Measurements from ENCODE around the gene MYT1.
"Not testable (repeated sequence)": the region's sequence is repeated elsewhere in the genome, so short reads cannot be mapped to it uniquely, and the experiment has no call there.

Gene MYT1

DNA sequence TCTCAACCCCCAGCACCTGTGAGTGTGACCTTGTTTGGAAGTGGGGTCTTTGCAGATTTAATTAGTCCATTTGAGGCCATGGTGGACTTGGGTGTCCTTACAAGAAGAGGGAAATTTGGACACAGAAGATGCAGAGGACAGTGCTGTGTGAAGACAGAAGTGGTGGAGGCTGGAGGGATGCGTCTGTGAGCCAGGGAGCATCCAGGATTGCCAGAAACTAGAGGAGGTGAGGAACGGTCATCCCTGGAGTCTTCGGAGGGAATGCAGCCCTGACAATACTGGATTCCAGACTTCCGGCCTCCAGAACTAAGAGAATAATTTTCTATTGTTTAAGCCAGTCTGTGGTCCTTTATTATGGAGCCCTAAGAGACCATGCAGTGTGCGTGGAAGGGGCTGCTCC is 34.0 kb upstream of the MYT1 start:
- no peak overlapping the region for H3K27ac ChIP-seq (ENCODE audit: low read depth, low read length)
- H3K9ac ChIP-seq (ENCODE audit: low read length), result no peak overlapping the region
- H3K4me3 ChIP-seq (ENCODE audit: low read length), result no peak overlapping the region
- no peaks in the 10 kb centered on the region for H3K4me1 ChIP-seq (ENCODE audit: control insufficient read depth, insufficient read depth, low read length)
- H3K27me3 ChIP-seq (ENCODE audit: control insufficient read depth, insufficient read depth, low read length), result no peaks in the 10 kb centered on the region
- H3K36me3 ChIP-seq (ENCODE audit: control insufficient read depth, insufficient read depth, low read length), result no peaks in the 10 kb centered on the region

DNA sequence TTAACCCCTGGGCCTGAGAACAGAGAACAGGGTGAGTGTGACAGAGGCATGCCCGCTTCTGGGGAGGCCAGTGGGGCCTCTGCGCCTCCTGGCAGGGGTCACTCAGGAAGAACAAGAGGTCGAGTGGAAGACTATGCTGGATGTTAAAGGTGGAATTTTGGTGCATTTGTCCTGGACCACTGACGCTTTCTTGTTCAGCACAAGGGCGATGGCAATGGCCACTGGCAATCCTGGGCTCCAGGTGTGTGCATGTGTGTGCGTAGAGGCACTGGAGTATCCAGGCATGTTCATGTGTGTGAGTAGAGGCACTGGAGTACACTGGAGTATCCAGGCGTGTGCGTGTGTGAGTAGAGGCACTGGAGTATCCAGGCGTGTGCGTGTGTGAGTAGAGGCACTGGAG is 33.4 kb upstream of the MYT1 start:
- Histone ChIP-seq H3K4me3 (ENCODE audit: low read length) (no peak overlapping the region), H3K9ac (ENCODE audit: low read length) (no peak overlapping the region), H3K27me3 (ENCODE audit: control insufficient read depth, insufficient read depth, low read length) (no peaks in the 10 kb centered on the region), H3K27ac (ENCODE audit: low read depth, low read length) (no peak overlapping the region), H3K36me3 (ENCODE audit: control insufficient read depth, insufficient read depth, low read length) (no peaks in the 10 kb centered on the region), H3K4me1 (ENCODE audit: control insufficient read depth, insufficient read depth, low read length) (no peaks in the 10 kb centered on the region)

DNA sequence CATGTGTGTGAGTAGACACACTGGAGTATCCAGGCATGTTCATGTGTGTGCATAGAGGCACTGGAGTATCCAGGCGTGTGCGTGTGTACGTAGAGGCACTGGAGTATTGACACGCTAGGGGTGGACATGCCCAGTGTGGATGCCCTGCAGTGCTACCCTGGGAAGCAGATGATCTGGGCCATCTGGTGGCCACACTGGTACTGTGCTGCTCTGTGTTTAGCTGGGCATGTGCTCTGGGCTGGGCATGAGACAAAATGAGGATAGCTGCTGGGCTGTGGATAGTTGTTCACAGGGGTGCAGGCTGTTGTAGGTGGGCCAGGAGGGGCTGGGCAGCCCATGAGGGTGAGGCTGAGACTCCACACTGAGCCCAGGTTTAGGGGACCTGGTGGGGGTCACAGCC is 32.8 kb upstream of the MYT1 start:
- Histone ChIP-seq H3K9ac (ENCODE audit: low read length) (no peak overlapping the region), H3K36me3 (ENCODE audit: control insufficient read depth, insufficient read depth, low read length) (no peaks in the 10 kb centered on the region), H3K27ac (ENCODE audit: low read depth, low read length) (no peak overlapping the region), H3K27me3 (ENCODE audit: control insufficient read depth, insufficient read depth, low read length) (no peaks in the 10 kb centered on the region), H3K4me3 (ENCODE audit: low read length) (no peak overlapping the region), H3K4me1 (ENCODE audit: control insufficient read depth, insufficient read depth, low read length) (no peaks in the 10 kb centered on the region)

DNA sequence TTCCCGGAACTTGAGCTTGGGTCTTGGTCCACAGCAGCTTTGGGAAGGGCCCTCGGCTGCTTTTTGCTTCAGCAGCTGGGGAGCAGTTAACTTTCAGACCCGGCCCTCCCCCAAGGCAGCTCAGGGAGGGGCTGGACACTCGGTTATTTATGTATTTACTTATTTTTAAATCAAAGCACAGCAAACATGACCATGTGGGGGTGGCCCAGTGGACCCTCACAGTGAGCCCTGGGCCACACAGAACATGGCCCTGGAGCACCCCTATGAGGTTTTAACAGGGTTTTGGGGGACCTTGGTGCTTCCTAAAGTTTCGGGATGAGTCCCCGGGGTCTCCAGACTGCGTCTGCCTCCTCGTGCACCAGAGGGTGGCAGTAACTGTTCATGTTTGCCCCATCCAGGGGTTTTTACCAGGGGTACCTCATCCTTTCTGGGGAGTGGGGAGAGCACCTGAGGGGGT is 30.3 kb upstream of the MYT1 start:
- no peaks in the 10 kb centered on the region for H3K27me3 ChIP-seq (ENCODE audit: control insufficient read depth, insufficient read depth, low read length)
- H3K4me3 ChIP-seq (ENCODE audit: low read length), result no peak overlapping the region
- no peaks in the 10 kb centered on the region for H3K4me1 ChIP-seq (ENCODE audit: control insufficient read depth, insufficient read depth, low read length)
- no peaks in the 10 kb centered on the region for H3K36me3 ChIP-seq (ENCODE audit: control insufficient read depth, insufficient read depth, low read length)
- H3K27ac ChIP-seq (ENCODE audit: low read depth, low read length), result no peak overlapping the region
- no peak overlapping the region for H3K9ac ChIP-seq (ENCODE audit: low read length)

DNA sequence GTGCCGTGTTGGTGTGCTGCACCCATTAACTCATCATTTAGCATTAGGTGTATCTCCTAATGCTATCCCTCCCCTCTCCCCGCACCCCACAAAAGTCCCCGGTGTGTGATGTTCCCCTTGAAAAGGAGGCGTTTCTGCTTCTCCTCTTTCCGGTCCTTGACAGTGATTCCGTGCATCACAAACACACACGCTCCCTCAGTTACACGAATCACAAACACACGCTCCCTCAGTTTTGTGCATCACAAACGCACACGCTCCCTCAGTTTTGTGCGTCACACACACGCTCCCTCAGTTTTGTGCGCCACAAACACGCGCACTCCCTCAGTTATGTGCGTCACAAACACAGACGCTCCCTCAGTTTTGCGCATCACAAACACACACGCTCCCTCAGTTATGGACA is 29.5 kb upstream of the MYT1 start:
- not testable (repeated sequence) for H3K27me3 ChIP-seq (ENCODE audit: control insufficient read depth, insufficient read depth, low read length); H3K4me3 ChIP-seq (ENCODE audit: low read length); H3K27ac ChIP-seq (ENCODE audit: low read depth, low read length); H3K36me3 ChIP-seq (ENCODE audit: control insufficient read depth, insufficient read depth, low read length); H3K4me1 ChIP-seq (ENCODE audit: control insufficient read depth, insufficient read depth, low read length); H3K9ac ChIP-seq (ENCODE audit: low read length)

DNA sequence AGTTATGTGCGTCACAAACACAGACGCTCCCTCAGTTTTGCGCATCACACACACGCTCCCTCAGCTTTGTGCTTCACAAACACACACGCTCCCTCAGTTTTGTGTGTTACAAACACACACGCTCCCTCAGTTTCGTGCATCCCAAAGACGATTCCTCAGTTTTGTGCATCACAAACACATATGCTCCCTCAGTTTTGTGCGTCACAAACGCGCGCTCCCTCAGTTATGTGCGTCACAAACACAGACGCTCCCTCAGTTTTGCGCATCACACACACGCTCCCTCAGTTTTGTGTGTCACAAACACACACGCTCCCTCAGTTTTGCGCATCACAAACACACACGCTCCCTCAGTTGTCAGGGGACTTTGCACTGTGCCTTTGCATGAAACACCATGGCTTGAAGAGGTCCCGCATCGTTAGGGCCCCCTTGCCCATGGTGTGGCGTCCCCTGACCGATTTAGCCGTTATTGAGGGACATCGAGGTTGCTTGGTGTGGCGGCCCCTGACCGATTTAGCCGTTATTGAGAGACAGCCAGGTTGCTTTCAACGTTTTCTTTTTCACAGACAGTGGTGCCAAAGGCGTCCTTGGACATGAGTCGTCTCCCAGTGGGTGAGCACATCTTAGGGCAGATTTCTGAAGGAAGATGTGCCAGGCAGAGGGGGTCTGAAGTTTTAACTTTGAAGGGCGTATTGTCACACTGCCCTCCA is 28.1 kb upstream of the MYT1 start:
- Histone ChIP-seq H3K27me3 (ENCODE audit: control insufficient read depth, insufficient read depth, low read length) (no peaks in the 10 kb centered on the region), H3K36me3 (ENCODE audit: control insufficient read depth, insufficient read depth, low read length) (no peaks in the 10 kb centered on the region), H3K4me3 (ENCODE audit: low read length) (no peak overlapping the region), H3K27ac (ENCODE audit: low read depth, low read length) (no peak overlapping the region), H3K4me1 (ENCODE audit: control insufficient read depth, insufficient read depth, low read length) (no peaks in the 10 kb centered on the region), H3K9ac (ENCODE audit: low read length) (no peak overlapping the region)

DNA sequence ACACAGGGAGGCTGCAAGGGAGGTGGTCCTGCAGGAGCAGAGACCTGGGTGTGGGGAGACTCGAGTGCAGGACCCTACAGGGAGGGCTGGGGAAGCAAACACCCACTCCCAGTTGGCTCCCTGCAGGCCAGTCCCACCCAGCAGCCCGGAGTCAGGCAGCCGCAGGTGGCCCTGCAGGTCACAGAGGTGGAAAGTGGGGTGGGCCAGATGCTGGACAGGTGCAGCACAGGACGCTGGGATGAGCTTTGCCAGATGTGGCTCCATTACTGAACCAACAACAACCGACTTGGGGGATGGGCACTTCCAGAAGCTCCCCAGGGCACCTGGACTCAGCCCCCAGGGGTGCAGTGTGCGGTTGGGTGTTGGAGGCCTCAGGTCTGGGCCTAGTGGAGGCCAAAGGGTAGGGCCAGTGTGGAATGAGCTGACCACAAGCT is 26.6 kb upstream of the MYT1 start:
- Histone ChIP-seq H3K36me3 (ENCODE audit: control insufficient read depth, insufficient read depth, low read length) (no peaks in the 10 kb centered on the region), H3K9ac (ENCODE audit: low read length) (no peak overlapping the region)

DNA sequence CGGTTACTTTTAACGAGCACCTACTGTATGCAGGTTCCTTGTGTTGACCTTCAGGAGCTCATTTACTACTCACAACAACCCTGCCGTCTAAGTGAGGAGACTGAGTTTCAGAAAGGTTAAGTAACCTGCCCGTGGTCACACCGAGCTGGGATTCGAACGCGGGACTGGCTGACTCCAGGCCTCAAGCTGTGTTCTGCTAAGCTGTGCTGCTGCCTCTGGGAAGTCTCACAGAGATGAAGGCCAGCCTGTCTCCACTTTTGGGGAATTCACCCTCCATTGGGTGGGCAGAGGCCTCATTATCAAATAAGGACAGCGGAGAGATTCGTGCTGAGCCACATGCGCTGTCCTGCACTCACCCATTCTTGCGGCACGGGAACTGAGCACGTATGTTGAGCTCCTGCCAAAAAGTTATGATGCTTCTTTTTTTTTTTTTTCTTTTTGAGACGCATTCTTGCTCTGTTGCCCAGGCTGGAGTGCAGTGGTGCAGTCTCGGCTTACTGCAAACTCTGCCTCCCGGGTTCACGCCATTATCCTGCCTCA is 25.9 kb upstream of the MYT1 start:
- no peaks in the 10 kb centered on the region for H3K36me3 ChIP-seq (ENCODE audit: control insufficient read depth, insufficient read depth, low read length)
- H3K27me3 ChIP-seq (ENCODE audit: control insufficient read depth, insufficient read depth, low read length), result peaks cover 3% of the 10 kb centered on the region
- H3K9ac ChIP-seq (ENCODE audit: low read length), result no peak overlapping the region
- no peaks in the 10 kb centered on the region for H3K4me1 ChIP-seq (ENCODE audit: control insufficient read depth, insufficient read depth, low read length)
- no peak overlapping the region for H3K4me3 ChIP-seq (ENCODE audit: low read length)
- H3K27ac ChIP-seq (ENCODE audit: low read depth, low read length), result no peak overlapping the region

More for the DNA sequence above, 26.6 kb upstream of the MYT1 start:
- Histone ChIP-seq H3K27me3 (ENCODE audit: control insufficient read depth, insufficient read depth, low read length) (peaks cover 2% of the 10 kb centered on the region), H3K27ac (ENCODE audit: low read depth, low read length) (no peak overlapping the region), H3K4me1 (ENCODE audit: control insufficient read depth, insufficient read depth, low read length) (no peaks in the 10 kb centered on the region), H3K4me3 (ENCODE audit: low read length) (no peak overlapping the region)

DNA sequence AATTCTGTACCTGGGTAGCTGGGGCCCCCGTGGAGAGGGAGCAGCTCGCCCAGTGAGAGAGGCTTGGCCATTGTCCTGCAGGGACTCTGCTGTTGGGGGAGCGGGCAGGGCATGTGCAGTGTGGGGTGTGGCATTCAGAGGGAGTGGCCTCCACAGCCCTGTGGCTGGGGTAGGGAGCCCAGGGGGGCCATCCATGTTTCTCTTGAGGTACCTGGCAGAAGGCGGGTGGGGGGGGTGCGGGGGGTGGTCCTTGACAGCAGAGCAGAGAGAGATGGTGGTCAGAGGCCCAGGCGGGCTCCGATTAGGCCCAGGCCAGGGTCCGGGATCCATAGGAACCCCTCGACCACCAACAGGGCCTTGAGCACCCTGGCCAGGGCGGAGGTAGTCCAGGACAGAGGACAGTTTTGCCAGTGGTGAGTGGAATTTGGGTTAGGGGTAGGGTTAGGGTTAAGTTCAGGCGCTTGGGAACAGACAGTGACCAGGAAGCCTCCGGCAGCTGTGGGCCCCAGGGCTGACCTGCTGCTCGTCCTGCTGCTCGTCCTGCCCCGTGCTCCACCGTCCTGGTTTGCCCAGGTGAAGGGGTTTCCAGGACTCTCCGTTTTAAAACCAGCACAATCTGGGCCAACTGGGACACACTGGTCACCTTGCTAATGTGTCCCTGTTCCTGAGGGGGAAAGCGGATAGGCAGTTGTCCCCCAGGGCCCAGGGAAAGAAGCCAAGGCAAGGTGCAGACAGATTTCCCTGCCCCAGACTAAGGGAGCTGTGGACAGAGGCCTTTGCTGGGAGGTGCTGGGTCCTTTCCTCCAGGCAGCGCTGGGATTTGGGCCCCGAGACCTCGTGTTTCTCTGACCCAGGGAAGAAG is 24.8 kb upstream of the MYT1 start:
- H3K4me1 ChIP-seq (ENCODE audit: control insufficient read depth, insufficient read depth, low read length), result no peaks in the 10 kb centered on the region
- no peak overlapping the region for H3K27ac ChIP-seq (ENCODE audit: low read depth, low read length)
- H3K36me3 ChIP-seq (ENCODE audit: control insufficient read depth, insufficient read depth, low read length), result no peaks in the 10 kb centered on the region
- H3K4me3 ChIP-seq (ENCODE audit: low read length), result no peak overlapping the region
- H3K27me3 ChIP-seq (ENCODE audit: control insufficient read depth, insufficient read depth, low read length), result peaks cover 3% of the 10 kb centered on the region
- H3K9ac ChIP-seq (ENCODE audit: low read length), result no peak overlapping the region

DNA sequence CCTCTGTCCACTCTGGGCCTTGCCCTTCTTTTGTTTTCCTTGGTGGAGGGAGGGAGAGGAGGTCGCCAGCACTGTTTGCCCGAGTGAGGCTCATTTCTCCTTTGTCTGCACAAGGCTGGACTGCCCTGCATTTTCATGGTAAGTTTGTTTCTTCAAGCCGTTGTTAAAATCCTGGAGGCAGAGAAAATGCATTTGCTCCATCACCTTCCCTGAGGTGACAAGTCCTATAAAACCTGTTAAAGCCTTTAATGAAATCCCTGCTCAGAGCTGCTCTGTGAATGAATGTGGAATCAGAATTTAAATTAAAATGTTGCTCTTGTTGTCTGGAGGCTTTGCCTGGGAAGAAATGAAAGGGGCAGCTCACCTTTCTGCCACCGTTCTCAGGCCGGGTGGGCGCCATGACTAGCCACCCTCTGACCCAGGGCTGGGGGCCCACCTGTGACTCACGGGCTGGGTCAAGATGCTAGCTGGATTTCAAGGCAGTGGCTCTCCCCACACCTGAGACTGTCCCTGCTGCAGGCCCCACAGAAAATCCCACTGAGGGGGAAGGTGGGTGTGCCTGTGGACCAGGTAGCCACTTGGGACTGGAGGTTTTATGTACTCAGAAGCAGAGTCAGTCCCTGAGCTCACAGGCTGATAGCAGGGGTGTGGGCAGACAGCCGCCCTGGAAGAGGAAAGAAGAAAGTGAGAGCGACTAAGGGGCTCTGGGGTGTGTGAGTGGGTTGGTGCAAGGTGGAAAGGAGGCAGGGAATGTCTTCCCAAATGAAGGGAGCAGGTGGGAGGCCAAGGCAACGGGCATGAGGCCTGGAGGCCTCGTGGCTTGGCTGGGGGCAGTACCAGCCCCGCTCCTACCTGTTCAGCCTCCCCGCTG is 24.0 kb upstream of the MYT1 start:
- peaks cover 3% of the 10 kb centered on the region for H3K27me3 ChIP-seq (ENCODE audit: control insufficient read depth, insufficient read depth, low read length)
- no peaks in the 10 kb centered on the region for H3K4me1 ChIP-seq (ENCODE audit: control insufficient read depth, insufficient read depth, low read length)
- no peak overlapping the region for H3K4me3 ChIP-seq (ENCODE audit: low read length)
- no peak overlapping the region for H3K9ac ChIP-seq (ENCODE audit: low read length)
- H3K27ac ChIP-seq (ENCODE audit: low read depth, low read length), result no peak overlapping the region
- H3K36me3 ChIP-seq (ENCODE audit: control insufficient read depth, insufficient read depth, low read length), result no peaks in the 10 kb centered on the region

DNA sequence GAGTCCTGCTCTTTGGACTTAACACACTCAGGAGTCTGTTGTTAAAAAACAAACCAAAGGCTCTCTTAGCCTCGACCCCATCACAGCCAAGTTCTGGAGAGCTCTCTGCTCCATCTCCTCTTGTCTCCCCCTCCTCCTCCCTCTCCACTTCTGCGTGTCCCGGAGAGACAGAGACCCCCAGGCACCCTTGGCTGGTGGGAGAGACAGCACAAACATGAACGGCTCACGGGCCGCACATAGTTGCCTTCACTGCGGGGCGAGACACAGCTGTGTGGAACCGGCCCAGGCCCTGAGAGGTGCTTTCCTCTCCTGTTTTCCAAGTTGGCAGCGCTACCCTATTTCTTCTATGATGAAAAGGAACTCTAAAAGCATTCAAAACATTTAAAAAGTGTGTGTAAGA is 23.3 kb upstream of the MYT1 start:
- no peaks in the 10 kb centered on the region for H3K4me1 ChIP-seq (ENCODE audit: control insufficient read depth, insufficient read depth, low read length)
- H3K27me3 ChIP-seq (ENCODE audit: control insufficient read depth, insufficient read depth, low read length), result peaks cover 3% of the 10 kb centered on the region
- no peak overlapping the region for H3K27ac ChIP-seq (ENCODE audit: low read depth, low read length)
- H3K9ac ChIP-seq (ENCODE audit: low read length), result no peak overlapping the region
- H3K4me3 ChIP-seq (ENCODE audit: low read length), result no peak overlapping the region
- H3K36me3 ChIP-seq (ENCODE audit: control insufficient read depth, insufficient read depth, low read length), result no peaks in the 10 kb centered on the region

DNA sequence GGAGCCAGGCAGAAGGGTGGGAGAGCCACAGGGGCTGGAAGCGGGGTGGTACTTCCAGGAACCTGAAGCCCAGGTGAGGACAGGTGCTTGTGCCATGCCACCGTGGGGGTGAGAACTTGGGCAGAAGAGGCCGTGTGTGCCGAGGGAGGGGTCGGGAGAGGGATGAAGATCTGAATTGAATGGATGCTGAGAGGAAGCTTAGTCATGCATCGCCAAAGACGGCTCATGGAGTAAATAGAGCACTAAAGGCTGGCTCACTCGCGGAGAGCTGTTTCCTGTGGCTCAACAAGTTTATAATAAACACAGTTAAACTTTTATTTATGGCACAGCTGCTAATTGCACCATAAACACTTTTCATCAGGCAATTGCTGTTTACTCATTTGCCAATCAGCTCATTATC is 21.7 kb upstream of the MYT1 start:
- H3K27ac ChIP-seq (ENCODE audit: low read depth, low read length), result no peak overlapping the region
- peaks cover 3% of the 10 kb centered on the region for H3K27me3 ChIP-seq (ENCODE audit: control insufficient read depth, insufficient read depth, low read length)
- H3K4me1 ChIP-seq (ENCODE audit: control insufficient read depth, insufficient read depth, low read length), result no peaks in the 10 kb centered on the region
- no peak overlapping the region for H3K4me3 ChIP-seq (ENCODE audit: low read length)
- H3K36me3 ChIP-seq (ENCODE audit: control insufficient read depth, insufficient read depth, low read length), result no peaks in the 10 kb centered on the region
- H3K9ac ChIP-seq (ENCODE audit: low read length), result no peak overlapping the region

All from rectal smooth muscle tissue (tissue), 1 donor.